HCT116 (cell line): ENCODE measurements around the gene STK39.

Experiments used
- EZH2 ChIP-seq: fragments of 200-600 bp; sonication (generic); IDR thresholded peaks from 2 replicates; pipeline ENCODE4 v1.6.1; 2017; ENCODE audit warnings: antibody characterized with exemption, mixed run types
- FOSL1 ChIP-seq: IDR thresholded peaks from 2 replicates; pipeline ENCODE4 v1.6.1; 2012; ENCODE audit warnings: low read depth
- POLR2A ChIP-seq: IDR thresholded peaks from 2 replicates; pipeline ENCODE4 v1.7.0; 2011; ENCODE audit warnings: borderline replicate concordance; ENCODE audit not compliant: insufficient read depth, insufficient read length; ENCODE audit errors: extremely low read depth
- POLR2AphosphoS5 ChIP-seq: IDR thresholded peaks from 2 replicates; pipeline ENCODE4 v1.6.1; 2011; ENCODE audit warnings: mild to moderate bottlenecking, low read depth, low read length, moderate library complexity
- YY1 ChIP-seq: IDR thresholded peaks from 2 replicates; pipeline ENCODE4 v1.6.1; 2011; ENCODE audit warnings: low read length, low read depth, moderate library complexity, mild to moderate bottlenecking; ENCODE audit not compliant: insufficient replicate concordance; ENCODE audit errors: extremely low read depth
- TF ChIP-seq, protein P1 (sequence below), 3 experiments: fragments of 200-600 bp in 1 of 3; sonication (generic) in 1 of 3; IDR thresholded peaks in 2 of 3; conservative IDR thresholded peaks in 1 of 3; 2 replicates each; pipeline ENCODE4 v1.5.1; 2012 to 2017; ENCODE audit warnings: low read depth in 2 of 3, low read length in 2 of 3, antibody characterized with exemption in 1 of 3, borderline replicate concordance in 1 of 3, control low read depth in 1 of 3, mild to moderate bottlenecking in 1 of 3, mixed read lengths in 1 of 3, mixed run types in 1 of 3, moderate library complexity in 1 of 3; ENCODE audit not compliant: insufficient read depth in 1 of 3
- TF ChIP-seq, protein P2 (sequence below): IDR thresholded peaks from 2 replicates; pipeline ENCODE4 v1.6.1; 2012

DNA sequence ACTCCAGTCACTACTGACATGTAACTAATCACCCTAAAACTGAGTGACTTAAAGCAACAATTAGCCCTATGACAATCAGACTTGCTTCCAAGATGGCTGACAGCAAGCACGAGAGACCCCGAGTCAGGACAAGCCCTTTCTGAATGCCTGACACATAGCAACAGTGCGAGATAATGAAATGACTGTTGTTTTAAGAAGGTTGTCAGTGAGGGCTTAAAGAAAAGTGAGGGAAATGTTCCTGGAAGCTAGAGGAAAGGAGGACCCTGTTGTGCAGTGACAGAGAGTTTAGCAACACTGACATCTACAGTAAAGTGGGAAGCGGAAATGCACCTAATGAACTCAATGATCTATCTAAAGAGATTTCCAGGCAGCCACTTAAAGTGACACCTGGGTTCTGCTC, 163.1 kb downstream of the STK39 start:
- TF ChIP-seq, protein P1, sequence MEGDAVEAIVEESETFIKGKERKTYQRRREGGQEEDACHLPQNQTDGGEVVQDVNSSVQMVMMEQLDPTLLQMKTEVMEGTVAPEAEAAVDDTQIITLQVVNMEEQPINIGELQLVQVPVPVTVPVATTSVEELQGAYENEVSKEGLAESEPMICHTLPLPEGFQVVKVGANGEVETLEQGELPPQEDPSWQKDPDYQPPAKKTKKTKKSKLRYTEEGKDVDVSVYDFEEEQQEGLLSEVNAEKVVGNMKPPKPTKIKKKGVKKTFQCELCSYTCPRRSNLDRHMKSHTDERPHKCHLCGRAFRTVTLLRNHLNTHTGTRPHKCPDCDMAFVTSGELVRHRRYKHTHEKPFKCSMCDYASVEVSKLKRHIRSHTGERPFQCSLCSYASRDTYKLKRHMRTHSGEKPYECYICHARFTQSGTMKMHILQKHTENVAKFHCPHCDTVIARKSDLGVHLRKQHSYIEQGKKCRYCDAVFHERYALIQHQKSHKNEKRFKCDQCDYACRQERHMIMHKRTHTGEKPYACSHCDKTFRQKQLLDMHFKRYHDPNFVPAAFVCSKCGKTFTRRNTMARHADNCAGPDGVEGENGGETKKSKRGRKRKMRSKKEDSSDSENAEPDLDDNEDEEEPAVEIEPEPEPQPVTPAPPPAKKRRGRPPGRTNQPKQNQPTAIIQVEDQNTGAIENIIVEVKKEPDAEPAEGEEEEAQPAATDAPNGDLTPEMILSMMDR (IDR thresholded peaks at IDR 0.05 in 2 of 3, conservative IDR thresholded peaks at IDR 0.05 in 1 of 3; ENCODE audit: borderline replicate concordance in 1 of 3, insufficient read depth in 1 of 3, low read depth in 2 of 3, low read length in 2 of 3) = no peak
- TF ChIP-seq YY1 (no peak), POLR2A (no peak), EZH2 (no peak), FOSL1 (no peak), POLR2AphosphoS5 (no peak)
- TF ChIP-seq, protein P2, sequence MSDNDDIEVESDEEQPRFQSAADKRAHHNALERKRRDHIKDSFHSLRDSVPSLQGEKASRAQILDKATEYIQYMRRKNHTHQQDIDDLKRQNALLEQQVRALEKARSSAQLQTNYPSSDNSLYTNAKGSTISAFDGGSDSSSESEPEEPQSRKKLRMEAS = no peak
